Measurements from ENCODE around the gene TRAPPC14.

Gene TRAPPC14

GRCh38 chr7:100170101-100170897, 11.8 kb upstream of the TRAPPC14 start:
- no peak overlapping the region for H3K4me3 ChIP-seq (ENCODE audit: low read depth, low read length)
- no peak for DNase-seq (ENCODE audit: low read depth)
- TF ChIP-seq CTCF (IDR thresholded peaks at IDR 0.05; ENCODE audit: low read depth, low read length, missing control alignments) = no peak

GRCh38 chr7:100169147-100169850, 10.8 kb upstream of the TRAPPC14 start:
- H3K4me3 ChIP-seq (ENCODE audit: low read depth, low read length) = no peak overlapping the region
- no peak for TF ChIP-seq CTCF (IDR thresholded peaks at IDR 0.05; ENCODE audit: low read depth, low read length, missing control alignments)

GRCh38 chr7:100167912-100168323, 9.4 kb upstream of the TRAPPC14 start:
- no peak for DNase-seq (ENCODE audit: low read depth)
- no peak overlapping the region; the same call in 1 of the 2 replicates for H3K4me3 ChIP-seq (ENCODE audit: low read depth, low read length)
- TF ChIP-seq CTCF (IDR thresholded peaks at IDR 0.05; ENCODE audit: low read depth, low read length, missing control alignments) = no peak

More at GRCh38 chr7:100169147-100169850, 10.8 kb upstream of the TRAPPC14 start:
- DNase-seq (ENCODE audit: low read depth) = no peak

GRCh38 chr7:100166970-100167911, 8.7 kb upstream of the TRAPPC14 start:
- TF ChIP-seq CTCF (IDR thresholded peaks at IDR 0.05; ENCODE audit: low read depth, low read length, missing control alignments) = no peak
- DNase-seq (ENCODE audit: low read depth) = no peak
- H3K4me3 ChIP-seq (ENCODE audit: low read depth, low read length) = no peak overlapping the region

GRCh38 chr7:100166317-100166940, 7.9 kb upstream of the TRAPPC14 start:
- TF ChIP-seq CTCF (IDR thresholded peaks at IDR 0.05; ENCODE audit: low read depth, low read length, missing control alignments) = no peak
- DNase-seq (ENCODE audit: low read depth) = no peak
- no peak overlapping the region for H3K4me3 ChIP-seq (ENCODE audit: low read depth, low read length)

- no peak overlapping the region for H3K4me3 ChIP-seq (ENCODE audit: low read depth, low read length)
- TF ChIP-seq CTCF (IDR thresholded peaks at IDR 0.05; ENCODE audit: low read depth, low read length, missing control alignments) = no peak
- no peak for DNase-seq (ENCODE audit: low read depth)
Measured at GRCh38 chr7:100163871-100164270, 5.3 kb upstream of the TRAPPC14 start.
